Esophagus squamous epithelium (tissue), 4 donors: ENCODE measurements around the gene FAM120B.

Source experiments
- POLR2A ChIP-seq, 4 donors: fragments of 450-650 bp; IDR thresholded peaks; one replicate each; pipeline ENCODE4 v1.6.1; 2017; ENCODE audit warnings: antibody characterized with exemption in 4 of 4, mild to moderate bottlenecking in 4 of 4, moderate library complexity in 3 of 4
- TF ChIP-seq, protein P1 (sequence below), 6 experiments: fragments of 450-650 bp in 4 of 6; fragments of 200-600 bp in 2 of 6; sonication (generic) in 2 of 6; IDR thresholded peaks; one replicate each; pipeline ENCODE4 v1.5.1; 2016 to 2019; ENCODE audit warnings: antibody characterized with exemption in 6 of 6, mild to moderate bottlenecking in 4 of 6, moderate library complexity in 4 of 6

DNA sequence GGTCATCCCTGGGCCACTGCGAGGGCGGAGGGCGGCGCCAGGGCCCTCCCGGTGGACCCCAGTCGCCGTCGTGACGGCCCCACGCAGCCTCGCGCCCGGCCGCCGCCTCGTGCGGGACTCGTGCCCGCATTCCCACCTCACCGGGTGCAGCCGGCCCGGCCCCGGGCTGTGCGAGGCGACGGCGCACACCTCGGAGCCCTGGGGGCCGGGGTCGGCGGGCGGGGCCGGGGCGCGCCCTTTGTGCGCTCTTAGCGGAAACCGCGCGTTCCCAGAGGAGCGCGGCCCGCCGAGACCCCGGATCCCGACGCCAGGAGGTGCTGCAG is 10.2 kb upstream of the FAM120B start:
- TF ChIP-seq, protein P1, sequence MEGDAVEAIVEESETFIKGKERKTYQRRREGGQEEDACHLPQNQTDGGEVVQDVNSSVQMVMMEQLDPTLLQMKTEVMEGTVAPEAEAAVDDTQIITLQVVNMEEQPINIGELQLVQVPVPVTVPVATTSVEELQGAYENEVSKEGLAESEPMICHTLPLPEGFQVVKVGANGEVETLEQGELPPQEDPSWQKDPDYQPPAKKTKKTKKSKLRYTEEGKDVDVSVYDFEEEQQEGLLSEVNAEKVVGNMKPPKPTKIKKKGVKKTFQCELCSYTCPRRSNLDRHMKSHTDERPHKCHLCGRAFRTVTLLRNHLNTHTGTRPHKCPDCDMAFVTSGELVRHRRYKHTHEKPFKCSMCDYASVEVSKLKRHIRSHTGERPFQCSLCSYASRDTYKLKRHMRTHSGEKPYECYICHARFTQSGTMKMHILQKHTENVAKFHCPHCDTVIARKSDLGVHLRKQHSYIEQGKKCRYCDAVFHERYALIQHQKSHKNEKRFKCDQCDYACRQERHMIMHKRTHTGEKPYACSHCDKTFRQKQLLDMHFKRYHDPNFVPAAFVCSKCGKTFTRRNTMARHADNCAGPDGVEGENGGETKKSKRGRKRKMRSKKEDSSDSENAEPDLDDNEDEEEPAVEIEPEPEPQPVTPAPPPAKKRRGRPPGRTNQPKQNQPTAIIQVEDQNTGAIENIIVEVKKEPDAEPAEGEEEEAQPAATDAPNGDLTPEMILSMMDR (IDR thresholded peaks at IDR 0.05), result no peak
- no peak for TF ChIP-seq POLR2A (IDR thresholded peaks at IDR 0.05)
